ENCODE results near the gene LGR5.
"Not testable (repeated sequence)": the region's sequence is repeated elsewhere in the genome, so short reads cannot be mapped to it uniquely, and the experiment has no call there.

The LGR5 gene

DNA sequence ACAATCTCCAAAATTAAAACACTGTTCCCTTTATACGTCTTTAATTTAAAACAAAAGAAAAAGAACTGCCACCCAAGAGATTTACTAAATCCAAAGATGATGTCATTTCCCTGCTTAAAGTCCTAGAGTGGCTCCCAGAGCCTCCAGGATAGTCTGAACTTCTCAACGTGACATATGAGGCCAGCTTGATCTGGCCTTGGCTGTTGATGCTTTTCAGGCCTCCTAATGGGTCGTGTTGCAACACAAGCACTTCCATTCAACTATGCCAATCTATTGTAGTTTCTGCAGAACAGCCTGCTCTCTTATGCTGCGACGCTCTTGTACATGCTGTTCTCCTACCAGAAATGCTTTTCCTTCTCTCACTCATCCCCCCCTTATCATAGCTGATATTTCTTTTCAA lies 35.7 kb downstream of the LGR5 start:
- no peak for DNase-seq

DNA sequence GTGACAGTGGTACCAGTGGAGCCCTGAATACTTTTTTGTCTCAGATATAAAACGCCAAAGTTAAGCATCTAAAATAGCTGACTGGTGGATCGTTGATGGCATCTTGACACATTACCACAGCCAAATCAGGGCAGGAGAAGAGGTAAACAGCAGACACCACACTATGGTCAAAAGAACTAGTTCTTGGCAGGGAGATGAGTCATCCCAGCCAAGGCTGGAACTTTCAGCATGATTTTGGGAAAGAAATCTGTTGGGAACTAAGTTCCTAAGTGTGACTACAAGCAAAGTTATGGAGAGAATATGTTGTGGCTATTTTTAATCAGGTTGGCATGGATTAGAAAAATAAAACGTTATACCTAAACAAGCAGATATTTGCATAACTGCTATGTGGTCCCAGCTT lies 36.9 kb downstream of the LGR5 start:
- DNase-seq: no peak

DNA sequence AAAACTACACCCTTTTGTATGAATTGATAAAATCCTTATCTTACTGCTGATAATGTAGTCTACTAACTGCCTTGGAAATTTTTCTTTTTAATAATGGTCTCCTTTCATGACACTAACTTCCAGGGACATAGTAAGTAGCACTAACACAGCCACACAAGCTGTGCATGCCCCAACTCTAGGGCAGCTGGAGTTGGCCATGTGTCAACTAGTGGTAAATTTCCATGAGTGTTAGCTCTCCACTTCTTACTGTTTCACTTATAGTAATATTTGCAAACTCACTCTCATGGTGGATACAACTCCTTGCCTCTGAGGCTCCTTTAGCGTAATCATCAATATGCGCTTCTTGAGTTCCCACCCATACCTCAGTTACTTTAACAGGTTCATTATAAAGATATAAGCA lies 38.0 kb downstream of the LGR5 start:
- no peak for DNase-seq

DNA sequence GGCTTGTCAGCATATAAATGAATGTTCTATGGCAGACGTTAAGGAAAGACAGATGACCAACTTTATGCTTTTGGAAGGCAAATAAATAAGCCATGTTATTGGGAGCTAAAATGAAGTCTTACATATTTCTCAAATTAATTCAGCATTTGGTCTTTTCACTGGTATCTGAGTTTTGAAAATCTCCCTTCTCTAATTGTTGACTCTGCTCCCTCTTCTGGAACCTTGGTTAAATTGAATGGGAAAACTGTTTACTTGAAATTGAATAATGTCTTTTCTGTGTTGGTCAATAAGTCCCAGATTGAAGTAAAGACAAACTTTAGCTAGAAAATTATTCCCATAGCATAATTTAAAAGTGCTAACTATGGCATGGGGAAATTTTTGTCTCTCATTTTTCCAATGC lies 38.7 kb downstream of the LGR5 start:
- DNase-seq: no peak

DNA sequence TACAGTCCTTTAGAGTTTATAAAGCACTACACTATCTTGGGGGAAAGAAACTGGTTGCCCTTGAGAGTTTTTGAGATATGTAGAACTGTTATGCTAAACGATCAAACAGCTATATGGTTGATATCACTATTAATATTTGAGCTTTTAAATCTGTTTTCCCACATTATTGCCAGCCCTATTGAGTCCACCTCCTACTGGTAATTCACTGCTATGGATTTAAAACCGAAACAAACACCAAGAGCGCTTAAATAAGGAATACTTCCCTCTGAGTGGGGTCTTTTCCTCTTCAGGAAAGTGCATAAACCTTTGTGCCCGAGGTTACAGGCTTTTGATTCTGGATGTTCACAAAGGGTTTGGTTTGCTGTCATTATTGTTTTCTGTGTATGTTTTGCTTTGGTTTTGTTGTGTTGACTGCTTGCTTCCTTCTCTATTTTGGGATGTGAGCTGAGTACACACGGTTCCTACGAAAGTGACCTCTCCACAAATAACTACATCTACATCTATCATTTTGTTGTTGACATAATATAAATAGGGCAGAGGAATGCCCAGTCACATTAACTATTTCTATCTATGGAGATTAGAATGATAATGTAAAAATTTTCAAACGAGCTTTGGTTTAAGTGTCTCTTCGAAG lies 44.8 kb downstream of the LGR5 start:
- no peak for DNase-seq

DNA sequence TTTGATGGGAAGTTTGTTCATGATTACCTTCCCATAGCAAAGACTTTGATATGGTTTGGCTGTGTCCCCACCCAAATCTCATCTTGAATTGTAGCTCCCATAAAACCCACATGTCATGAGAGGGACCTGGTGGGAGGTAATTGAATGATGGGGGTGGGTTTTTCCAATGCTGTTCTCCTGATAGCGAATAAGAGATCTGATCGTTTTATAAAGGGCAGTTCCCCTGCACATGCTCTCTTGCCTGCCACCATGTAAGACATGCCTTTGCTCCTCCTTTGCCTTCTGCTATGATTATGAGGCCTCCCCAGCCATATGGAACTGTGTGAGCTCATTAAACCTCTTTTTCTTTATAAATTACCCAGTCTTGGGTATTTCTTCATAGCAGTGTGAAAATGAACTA lies 51.2 kb downstream of the LGR5 start:
- DNase-seq: not testable (repeated sequence)

DNA sequence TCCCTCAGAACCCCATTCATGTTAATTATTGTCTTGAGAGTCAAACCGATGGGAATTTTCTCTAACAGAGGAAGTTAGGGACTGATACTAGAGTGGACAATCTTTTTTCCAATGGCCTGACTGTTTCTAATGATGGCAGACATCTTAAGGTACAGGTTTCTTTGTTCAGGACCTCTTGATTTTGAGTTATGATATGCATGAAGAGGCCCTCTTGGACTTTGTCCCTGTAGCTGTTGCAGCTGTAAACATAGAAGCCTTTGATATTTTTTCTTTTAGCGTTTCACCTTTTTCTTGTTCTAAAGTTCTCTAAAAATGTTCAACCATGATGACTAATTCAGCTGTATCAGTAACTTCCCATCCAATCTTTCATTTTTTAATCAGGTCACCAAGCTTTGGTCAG lies 53.0 kb downstream of the LGR5 start:
- no peak for DNase-seq

DNA sequence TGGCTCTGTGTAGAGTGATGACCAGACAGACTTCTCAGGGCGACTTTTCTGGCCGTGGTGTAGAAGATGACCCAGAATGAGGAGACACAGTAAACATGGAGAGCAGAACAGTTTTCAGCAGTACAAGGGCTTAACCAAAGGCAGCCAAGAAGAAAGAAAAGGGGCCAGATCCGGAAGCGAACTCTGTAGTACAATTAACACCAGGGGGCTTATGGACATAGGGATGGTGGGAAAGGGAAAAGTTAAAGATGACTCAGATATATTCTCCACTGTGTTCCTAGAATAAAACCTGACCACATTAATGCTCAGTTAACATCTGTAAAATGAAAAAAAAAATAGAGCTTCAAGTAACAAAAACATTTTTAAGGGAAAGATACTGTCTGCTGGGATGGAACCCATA lies 60.2 kb downstream of the LGR5 start:
- no peak for DNase-seq

DNA sequence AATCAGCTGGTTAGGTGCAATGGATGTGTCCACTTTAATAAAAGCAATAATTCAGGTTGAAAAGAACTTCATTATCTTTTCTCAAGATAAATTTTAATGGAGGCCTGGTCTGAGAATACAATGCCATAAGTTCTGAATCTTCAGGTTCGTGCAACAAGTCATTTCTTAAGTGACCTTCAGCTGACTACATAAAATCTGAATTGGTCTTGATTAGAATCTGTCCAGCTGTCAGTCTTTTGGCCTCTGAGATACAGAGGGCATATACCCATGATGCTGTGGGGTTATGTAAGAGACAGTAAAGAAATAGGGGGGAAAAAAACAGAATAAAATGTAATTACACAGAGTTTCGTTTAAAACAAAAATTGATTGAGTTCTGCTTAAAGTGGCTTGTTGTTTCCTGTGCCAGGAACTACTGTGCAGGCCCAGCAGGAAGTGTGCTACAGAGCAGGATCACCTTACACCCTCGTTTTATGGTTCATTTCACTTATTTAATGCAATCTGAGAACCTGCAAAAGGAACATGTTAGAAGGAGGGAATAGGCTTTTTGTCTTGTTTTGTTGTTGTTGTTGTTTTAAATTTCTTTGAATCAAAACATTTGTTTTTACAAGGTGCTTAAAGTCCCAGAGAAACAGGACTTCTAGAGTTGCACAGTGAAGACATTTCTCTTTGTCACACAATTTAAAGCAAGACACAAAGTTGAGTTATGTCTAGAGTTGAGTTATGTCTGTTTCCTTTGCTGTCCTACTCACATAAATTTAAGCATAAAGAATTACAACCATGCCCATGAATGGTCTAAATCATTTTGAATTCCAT lies 64.2 kb downstream of the LGR5 start:
- DNase-seq: no peak

DNA sequence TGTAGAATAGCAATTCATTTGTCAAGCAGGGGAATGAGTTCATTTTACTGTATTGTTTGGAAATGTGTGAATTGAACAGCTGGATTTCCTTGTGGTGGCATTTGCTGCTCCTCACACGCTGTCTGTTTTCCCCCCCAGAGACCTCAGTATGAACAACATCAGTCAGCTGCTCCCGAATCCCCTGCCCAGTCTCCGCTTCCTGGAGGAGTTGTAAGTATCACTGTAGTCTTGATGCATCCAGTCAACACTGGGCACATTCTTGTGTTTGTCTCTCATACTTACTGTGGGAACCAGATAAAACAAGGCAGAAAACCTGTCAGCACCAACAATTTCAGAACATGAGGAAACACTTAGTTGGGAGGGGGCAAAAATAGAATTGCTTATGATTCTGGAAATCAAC lies 64.9 kb downstream of the LGR5 start:
- no peak for DNase-seq

DNA sequence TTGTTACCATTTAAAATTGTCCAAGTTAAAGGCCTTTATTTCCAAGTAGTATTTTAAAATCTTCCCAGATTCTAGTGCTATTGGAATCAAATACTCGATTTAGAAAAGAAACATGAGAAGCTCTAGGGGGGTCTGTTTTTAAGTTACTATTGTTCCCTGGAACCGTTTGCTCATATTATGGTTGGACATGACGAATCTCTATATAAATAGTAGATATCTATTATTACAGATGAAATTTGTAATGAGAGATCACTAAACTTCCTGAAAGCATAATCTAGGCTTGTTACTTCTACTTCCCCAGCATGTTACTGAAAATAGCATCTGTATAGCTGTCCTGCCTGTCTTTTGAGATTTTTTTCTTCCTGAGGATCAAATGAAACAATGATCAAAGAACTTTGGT lies 70.1 kb downstream of the LGR5 start:
- no peak for DNase-seq

DNA sequence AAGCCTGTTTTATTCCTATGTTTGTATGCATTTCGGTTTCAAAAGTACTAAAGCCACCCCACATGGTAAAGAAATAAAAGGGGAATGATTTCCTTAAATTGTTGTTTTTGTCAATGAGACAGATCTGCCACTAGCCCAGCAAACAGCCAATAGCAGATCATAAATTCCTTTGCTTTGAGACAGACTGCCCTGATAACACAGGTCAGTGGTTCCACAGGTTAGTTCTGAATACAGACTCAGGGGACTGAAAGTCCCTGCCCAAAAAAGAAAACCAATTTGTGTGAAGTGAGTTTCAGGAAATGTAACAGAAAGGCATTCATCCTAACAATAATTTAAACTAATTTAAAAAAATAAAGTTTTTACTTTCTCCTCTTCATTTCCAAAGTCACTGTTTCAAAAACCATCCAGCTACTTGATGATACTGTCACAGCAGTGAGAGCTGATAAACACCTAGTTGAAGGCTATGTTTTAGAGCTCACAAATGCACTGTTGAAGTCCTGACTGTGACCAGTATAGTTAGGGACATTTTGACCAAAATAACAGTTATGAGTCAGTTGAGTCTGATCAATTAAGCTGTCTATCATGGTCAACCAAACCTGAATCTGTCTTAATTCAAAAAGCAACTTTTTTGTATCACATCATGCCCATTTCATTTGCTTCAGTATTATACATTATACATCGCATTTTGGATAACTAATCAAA lies 77.7 kb downstream of the LGR5 start:
- no peak for DNase-seq

DNA sequence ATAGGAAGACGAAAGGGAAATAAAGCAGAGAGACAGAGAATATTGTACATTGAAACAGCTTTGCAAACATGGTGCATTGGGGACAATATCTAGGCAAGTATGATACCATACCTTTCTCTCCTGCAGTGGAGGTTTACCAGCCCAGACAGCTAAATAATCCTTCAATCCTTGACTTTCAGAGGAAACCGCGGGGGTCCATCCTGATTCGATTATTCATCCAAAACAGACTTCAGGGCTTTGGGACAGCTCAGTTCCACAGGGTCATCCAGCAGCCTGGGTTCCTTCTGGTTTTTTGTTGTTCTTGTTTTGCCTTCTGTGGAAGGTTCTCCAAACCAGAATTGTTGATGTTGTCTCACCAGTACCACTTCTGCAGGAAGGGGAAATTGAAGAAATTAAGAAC lies 81.5 kb downstream of the LGR5 start:
- no peak for DNase-seq

DNA sequence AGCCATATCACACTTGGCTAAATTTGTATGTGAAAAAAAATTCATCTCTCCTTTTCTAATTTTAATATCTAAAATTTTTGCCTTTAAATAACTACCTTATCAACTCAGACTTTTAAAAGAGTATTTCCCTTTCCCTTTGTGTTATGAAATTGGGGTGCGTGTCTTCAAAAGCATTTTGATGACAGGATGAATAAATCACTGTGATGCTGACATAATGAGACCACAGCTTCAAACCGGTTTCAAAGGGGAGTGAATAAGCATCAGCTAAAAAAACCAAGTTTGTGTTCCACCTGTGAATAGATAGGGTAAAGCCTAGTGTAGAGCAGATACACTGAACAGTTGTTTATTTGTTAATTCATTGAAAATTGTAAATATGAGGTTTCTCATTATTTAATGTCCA lies 85.0 kb downstream of the LGR5 start:
- DNase-seq: no peak

DNA sequence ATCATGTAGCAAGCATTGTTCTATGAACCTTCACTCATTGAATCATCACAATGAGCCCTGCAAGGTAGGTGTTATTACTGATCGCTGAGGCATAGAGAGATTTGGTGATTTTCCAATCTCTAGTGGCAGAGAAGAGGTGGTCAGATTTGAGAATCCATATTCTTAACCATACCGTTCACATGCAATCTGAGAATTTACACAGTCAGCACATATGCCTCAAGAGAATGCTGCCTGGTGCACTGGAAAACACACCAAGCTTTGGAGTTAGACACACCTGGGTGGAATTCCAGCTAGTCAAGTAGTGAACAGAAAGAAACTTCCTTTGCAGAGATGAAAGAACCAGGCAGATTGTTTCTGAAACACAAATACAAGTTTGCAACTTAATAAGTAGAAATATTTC lies 94.1 kb downstream of the LGR5 start:
- DNase-seq: no peak

DNA sequence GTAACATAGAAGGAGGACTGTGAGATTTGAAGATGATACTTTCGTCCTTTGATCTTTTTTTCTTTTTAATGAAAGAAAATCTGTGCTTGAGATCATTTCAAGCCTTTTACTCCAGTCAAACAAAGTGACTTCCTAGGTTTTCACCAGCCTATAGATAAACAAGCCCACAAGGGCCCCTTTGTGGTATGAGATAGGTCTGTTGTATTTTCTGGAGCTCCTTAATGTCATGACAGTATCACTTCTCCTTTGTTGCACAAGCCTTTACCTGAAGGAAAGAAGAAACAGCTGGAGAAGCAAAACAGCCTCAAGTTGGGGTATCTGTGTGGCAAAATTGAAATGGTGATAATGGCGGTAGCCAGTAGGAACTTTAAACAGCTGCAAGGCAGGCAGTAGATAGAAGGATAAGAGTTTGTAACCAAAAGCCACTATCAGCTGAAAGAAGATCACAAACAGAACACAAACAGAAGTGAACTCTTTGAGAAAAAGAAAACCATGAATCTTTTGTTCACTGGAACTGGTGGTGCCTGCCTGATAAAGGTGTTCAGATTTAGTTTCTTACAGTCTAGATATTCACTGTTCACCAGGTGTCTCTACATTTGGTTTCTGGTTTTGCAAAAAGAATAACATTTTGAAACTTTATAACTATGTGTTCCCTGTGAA lies 96.8 kb downstream of the LGR5 start:
- DNase-seq: no peak

DNA sequence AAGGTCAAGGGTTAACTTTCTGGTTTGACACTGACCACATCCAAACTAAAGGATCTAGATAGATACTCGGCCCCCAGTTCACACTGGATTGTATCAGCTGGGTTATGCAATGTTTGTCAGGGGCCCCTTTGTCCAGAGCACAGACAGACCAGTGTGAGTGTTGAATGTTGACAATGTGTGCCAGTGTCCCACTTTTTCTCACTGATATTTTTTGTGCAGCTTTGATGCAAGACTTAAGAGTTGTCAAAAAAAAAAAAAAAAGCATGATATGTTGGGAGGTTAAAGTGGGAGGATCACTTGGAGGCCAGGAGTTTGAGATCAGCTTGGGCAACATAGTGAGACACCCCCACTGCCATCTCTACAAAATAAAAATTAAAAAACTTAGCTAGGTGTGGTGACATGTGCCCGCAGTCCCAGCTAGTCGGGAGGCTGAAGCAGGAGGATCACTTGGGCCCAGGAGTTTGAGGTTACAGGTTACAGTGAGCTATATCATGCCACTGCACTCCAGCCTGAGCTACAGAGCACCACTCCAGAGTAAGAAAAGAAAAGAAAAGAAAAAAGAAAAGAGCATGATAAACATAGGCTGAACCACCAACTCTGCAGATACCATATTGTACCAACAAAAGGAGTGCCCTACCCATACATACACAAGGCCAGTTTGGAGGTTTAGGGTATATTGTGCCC lies 97.5 kb downstream of the LGR5 start:
- DNase-seq: no peak

DNA sequence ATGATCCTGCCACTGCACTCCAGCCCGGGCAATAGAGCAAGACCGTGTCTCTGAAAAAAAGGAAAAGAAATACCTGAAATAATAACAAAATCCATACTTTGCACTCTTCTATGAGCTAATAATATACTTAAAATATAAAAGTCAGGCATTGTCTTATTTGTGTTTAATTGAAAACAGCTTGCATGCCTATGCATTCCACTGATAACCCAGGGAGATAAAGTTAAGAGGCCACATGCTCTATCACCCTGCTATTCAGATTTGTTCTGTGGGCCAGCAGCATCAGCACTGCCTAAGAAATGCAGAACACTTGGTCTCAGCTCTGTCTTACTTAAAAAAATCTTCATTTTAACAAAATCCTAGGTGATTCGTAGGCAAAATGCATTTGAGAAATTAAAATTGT lies 99.2 kb downstream of the LGR5 start:
- DNase-seq: no peak

DNA sequence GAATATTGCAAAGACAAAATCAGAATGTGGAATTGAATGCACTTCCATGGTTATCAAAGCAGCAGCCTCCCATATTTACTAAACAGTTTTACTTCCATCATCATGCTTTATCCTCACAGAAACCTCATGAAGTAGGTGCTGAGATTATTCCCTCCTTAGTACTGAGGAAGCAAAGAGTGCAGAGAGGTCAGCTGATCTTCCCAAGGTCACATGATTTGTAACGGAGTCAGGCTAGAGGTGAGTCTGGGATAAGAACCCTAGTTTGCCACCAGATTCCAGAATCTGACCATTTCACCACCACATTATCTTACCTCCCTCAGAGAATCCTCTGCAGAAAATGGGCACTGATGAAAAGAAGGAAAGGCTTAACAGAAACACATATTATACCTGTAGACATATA lies 102.0 kb downstream of the LGR5 start:
- DNase-seq: no peak

DNA sequence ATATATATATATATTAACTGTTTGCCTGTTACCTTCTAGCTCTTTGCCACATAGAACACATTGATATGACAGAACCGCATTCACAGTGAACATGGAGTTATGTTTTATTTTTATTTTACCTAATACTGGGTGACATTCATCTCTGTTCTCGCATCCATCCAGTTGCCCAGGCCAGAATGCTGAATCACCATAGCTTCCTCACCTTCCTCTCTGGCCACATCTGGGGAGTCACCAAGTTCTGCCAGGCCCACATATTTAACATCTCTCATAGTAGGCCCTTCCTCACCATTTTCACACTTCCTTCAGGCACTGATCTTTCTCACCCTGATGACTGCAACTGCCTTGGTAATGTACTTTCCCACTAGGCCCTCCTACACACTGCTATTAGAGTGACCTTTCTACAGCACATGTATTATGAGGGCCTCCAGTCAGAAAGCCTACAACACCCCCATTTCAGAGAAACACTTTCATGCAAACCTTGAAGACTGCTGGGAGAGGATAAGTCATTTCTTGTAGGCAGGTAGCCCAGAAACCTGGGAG lies 106.8 kb downstream of the LGR5 start:
- no peak for DNase-seq

DNA sequence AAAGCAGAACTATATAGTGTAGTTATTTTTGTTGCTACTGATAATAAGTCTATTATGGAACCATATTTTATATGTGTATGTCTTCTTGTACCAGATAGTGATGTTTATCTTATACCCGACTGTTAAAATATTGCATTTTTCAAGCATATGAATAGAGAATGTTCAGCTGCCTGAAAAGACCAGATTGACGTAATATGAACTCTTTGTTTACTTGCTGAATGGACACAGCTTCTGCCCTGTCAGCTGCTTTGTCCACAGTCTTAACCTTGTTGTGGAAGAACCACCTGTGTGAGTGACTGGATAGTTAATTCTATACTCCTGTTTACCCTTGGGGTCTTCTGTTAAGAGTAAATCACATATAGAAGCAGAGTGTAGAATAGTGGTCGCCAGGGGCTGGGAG lies 109.3 kb downstream of the LGR5 start:
- DNase-seq: no peak

DNA sequence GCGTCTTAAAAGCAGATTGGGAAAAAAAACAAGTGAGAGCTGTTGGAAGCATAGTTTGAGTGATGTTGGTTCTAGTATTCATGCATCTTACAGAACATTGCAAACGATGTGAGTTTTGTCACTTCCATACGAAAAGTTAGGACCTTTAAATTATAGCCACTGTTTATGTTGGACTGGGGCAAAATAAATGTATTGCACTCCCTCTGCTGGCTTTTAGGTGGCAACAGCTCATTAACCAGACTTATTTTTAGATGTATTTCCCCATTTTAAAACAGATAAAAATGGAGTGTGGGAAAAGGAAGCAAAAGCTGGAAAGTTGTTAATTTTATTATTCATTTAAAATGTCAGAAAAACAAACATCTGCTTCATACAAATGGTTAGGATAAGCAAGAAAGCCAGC lies 111.9 kb downstream of the LGR5 start:
- DNase-seq: peak; percentile 10 to 55

Data from AML-193 (cell line).